Gastrocnemius medialis (tissue), 4 donors: ENCODE data around the gene COL11A2. TPM values are rescaled to one million over a fixed set of nuclear protein-coding genes. Genes with fewer than 3 reads are reported as not detected.
"Not testable (repeated sequence)": the region's sequence is repeated elsewhere in the genome, so short reads cannot be mapped to it uniquely, and the experiment has no call there.

Experiments used
- ATAC-seq, 2 donors: fragments of 150-250 bp; one replicate each; pipeline ENCODE4 v1.9.1; 2016
- DNase-seq, 2 donors: peaks; one replicate each; pipeline ENCODE4 v3.0.0-alpha.2; 2019
- H3K27ac ChIP-seq, 4 donors: fragments of 200-600 bp; sonication (generic); 1 replicate in 1 of 4; 2 replicates in 3 of 4; pipeline ENCODE4 v1.5.1; 2016 to 2018; ENCODE audit warnings: mild to moderate bottlenecking in 2 of 4, moderate library complexity in 1 of 4
- H3K27me3 ChIP-seq, 3 donors: fragments of 200-600 bp; sonication (generic) in 2 of 3; 1 replicate in 1 of 3; 2 replicates in 2 of 3; pipeline versions ENCODE4 v1.5.1 to v1.6.0; 2016 to 2019; ENCODE audit warnings: mild to moderate bottlenecking in 1 of 3, moderate library complexity in 1 of 3
- H3K36me3 ChIP-seq, 2 donors: fragments of 200-600 bp; sonication (generic) in 1 of 2; one replicate each; pipeline ENCODE4 v1.5.1; 2017 to 2018
- H3K4me1 ChIP-seq, 2 donors: fragments of 200-600 bp; sonication (generic) in 1 of 2; one replicate each; pipeline ENCODE4 v1.5.1; 2016 to 2017; ENCODE audit warnings: mild to moderate bottlenecking in 2 of 2
- H3K4me3 ChIP-seq, 4 donors: fragments of 200-600 bp; sonication (generic) in 3 of 4; 1 replicate in 1 of 4; 2 replicates in 3 of 4; pipeline ENCODE4 v1.5.1; 2016 to 2019; ENCODE audit warnings: mild to moderate bottlenecking in 2 of 4
- H3K9me3 ChIP-seq, 3 donors: fragments of 200-600 bp; sonication (generic) in 2 of 3; 1 replicate in 1 of 3; 2 replicates in 2 of 3; pipeline ENCODE4 v1.5.1; 2016 to 2019
- POLR2A ChIP-seq, 2 donors: fragments of 450-650 bp; IDR thresholded peaks; one replicate each; pipeline ENCODE4 v1.6.1; 2017; ENCODE audit warnings: antibody characterized with exemption in 2 of 2, mild to moderate bottlenecking in 2 of 2, moderate library complexity in 2 of 2
- in situ Hi-C, 4 donors: fragments of 200-750 bp; cut with MboI; loops; one replicate each; pipeline versions ENCODE4 v1.15.0 to v1.8.0; 2017; ENCODE audit warnings: low sequenced_read_pairs in 4 of 4
- intact Hi-C: fragments of 100-400 bp; cut with DNase I; formaldehyde crosslinking; loops from one replicate; pipeline ENCODE4 v1.15.1; 2023; ENCODE audit warnings: low total_unique reads
- total RNA-seq, 4 donors: library from RNA; depleted of rRNA; stranded (reverse); fragments of >200 nt; gene quantifications; one replicate each; pipeline versions ENCODE4 v1.1.0 to v1.2.3, GENCODE V29; 2016
- TF ChIP-seq, protein P1 (sequence below), 5 experiments: fragments of 450-650 bp in 3 of 5; fragments of 200-600 bp in 2 of 5; sonication (generic) in 2 of 5; IDR thresholded peaks in 4 of 5; conservative IDR thresholded peaks in 1 of 5; 1 replicate in 4 of 5; 2 replicates in 1 of 5; pipeline ENCODE4 v1.5.1; 2016 to 2019; ENCODE audit warnings: antibody characterized with exemption in 5 of 5, mild to moderate bottlenecking in 3 of 5, moderate library complexity in 3 of 5

COL11A2 gene
- total RNA-seq, 4 donors from 2014 or later = 0.31 to 0.92 (median 0.47) TPM

DNA sequence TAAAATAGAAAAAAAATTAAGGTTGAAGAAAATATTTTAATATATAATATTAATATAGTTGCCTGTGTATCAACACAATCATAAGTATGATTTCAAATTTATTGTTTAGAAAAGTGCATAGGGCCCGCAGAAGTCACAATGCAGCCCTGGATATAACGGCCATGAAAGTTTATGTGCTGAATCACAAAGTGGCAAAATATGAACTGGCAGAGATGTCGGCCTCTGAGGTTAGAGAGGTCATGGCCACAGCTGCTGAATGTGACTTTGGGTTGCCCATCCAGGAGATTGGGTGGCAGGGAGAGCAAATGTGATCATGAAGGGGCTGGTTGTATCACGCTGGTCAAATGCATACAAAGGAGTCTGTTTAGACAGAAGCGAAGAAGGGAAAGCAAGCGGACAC lies 35.7 kb downstream of the COL11A2 start:
- H3K9me3 ChIP-seq = no peaks in the 10 kb centered on the region
- H3K36me3 ChIP-seq = no peaks in the 10 kb centered on the region
- H3K27me3 ChIP-seq = peaks cover 0 to 2% (median 0%) of the 10 kb centered on the region in 3 donors
- DNase-seq (no peak), ATAC-seq (no peak)
- no peak overlapping the region for H3K4me3 ChIP-seq
- TF ChIP-seq, protein P1, sequence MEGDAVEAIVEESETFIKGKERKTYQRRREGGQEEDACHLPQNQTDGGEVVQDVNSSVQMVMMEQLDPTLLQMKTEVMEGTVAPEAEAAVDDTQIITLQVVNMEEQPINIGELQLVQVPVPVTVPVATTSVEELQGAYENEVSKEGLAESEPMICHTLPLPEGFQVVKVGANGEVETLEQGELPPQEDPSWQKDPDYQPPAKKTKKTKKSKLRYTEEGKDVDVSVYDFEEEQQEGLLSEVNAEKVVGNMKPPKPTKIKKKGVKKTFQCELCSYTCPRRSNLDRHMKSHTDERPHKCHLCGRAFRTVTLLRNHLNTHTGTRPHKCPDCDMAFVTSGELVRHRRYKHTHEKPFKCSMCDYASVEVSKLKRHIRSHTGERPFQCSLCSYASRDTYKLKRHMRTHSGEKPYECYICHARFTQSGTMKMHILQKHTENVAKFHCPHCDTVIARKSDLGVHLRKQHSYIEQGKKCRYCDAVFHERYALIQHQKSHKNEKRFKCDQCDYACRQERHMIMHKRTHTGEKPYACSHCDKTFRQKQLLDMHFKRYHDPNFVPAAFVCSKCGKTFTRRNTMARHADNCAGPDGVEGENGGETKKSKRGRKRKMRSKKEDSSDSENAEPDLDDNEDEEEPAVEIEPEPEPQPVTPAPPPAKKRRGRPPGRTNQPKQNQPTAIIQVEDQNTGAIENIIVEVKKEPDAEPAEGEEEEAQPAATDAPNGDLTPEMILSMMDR (IDR thresholded peaks at IDR 0.05 in 4 of 5, conservative IDR thresholded peaks at IDR 0.05 in 1 of 5) = no peak
- TF ChIP-seq POLR2A (IDR thresholded peaks at IDR 0.05) = no peak
- intact Hi-C loops = no loop called here
- in situ Hi-C loops = no loop called here
- H3K27ac ChIP-seq = no peak overlapping the region
- H3K4me1 ChIP-seq = peaks cover 0 to 3% of the 10 kb centered on the region in 2 donors

- ATAC-seq (no peak), DNase-seq (no peak)
- in situ Hi-C loops (no loop called here), intact Hi-C loops (no loop called here)
- Histone ChIP-seq H3K9me3 (no peaks in the 10 kb centered on the region), H3K36me3 (no peaks in the 10 kb centered on the region), H3K4me1 (no peaks in the 10 kb centered on the region), H3K4me3 (no peak overlapping the region), H3K27ac (no peak overlapping the region), H3K27me3 (peaks cover 0 to 12% (median 6%) of the 10 kb centered on the region in 3 donors)
- no peak for TF ChIP-seq POLR2A (IDR thresholded peaks at IDR 0.05)
- TF ChIP-seq, protein P1 (IDR thresholded peaks at IDR 0.05 in 4 of 5, conservative IDR thresholded peaks at IDR 0.05 in 1 of 5) = no peak
Measured at GRCh38 chr6:33154349-33154748, 37.9 kb downstream of the COL11A2 start.

GRCh38 chr6:33151050-33151449 lies 41.2 kb downstream of the COL11A2 start:
- in situ Hi-C loops = no loop called here
- Histone ChIP-seq H3K27ac (no peak overlapping the region), H3K36me3 (no peaks in the 10 kb centered on the region), H3K9me3 (no peaks in the 10 kb centered on the region), H3K4me1 (no peaks in the 10 kb centered on the region), H3K27me3 (peaks cover 0 to 13% (median 11%) of the 10 kb centered on the region in 3 donors), H3K4me3 (no peak overlapping the region)
- intact Hi-C loops = no loop called here
- TF ChIP-seq, protein P1 (IDR thresholded peaks at IDR 0.05 in 4 of 5, conservative IDR thresholded peaks at IDR 0.05 in 1 of 5) = no peak
- no peak for TF ChIP-seq POLR2A (IDR thresholded peaks at IDR 0.05)
- no peak for DNase-seq
- no peak for ATAC-seq

- H3K4me1 ChIP-seq, ATAC-seq, intact Hi-C loops, in situ Hi-C loops, H3K9me3 ChIP-seq, DNase-seq, H3K36me3 ChIP-seq, H3K4me3 ChIP-seq, H3K27ac ChIP-seq: not testable (repeated sequence)
- peaks cover 0 to 13% (median 11%) of the 10 kb centered on the region in 3 donors for H3K27me3 ChIP-seq
Measured at GRCh38 chr6:33150560-33150959, 41.7 kb downstream of the COL11A2 start.

- in situ Hi-C loops = no loop called here
Measured at GRCh38 chr6:33147807-33148666, 44.2 kb downstream of the COL11A2 start.

More at GRCh38 chr6:33147807-33148666, 44.2 kb downstream of the COL11A2 start:
- ATAC-seq = no peak
- Histone ChIP-seq H3K9me3 (no peaks in the 10 kb centered on the region), H3K4me1 (no peaks in the 10 kb centered on the region), H3K4me3 (no peak overlapping the region), H3K27ac (no peak overlapping the region), H3K36me3 (no peaks in the 10 kb centered on the region), H3K27me3 (peaks cover 0 to 16% (median 12%) of the 10 kb centered on the region in 3 donors)
- TF ChIP-seq, protein P1 (IDR thresholded peaks at IDR 0.05 in 4 of 5, conservative IDR thresholded peaks at IDR 0.05 in 1 of 5) = peak; percentile 41 to 69 (median 59)
- TF ChIP-seq POLR2A (IDR thresholded peaks at IDR 0.05) = no peak
- intact Hi-C loops = loop anchor here (1.0 to 10.0 kb wide), 2 partner anchors 30 to 143 kb away; partner anchors contain the start of gene HLA-DOA
- no peak for DNase-seq
